HG03460 (cell line): ENCODE measurements around the gene PCNX1.
"Not testable (repeated sequence)": the region's sequence is repeated elsewhere in the genome, so short reads cannot be mapped to it uniquely, and the experiment has no call there.

ENCODE experiments used
- ATAC-seq: cut with Tn5 transposase; IDR thresholded peaks from one replicate; pipeline ENCODE4 v1.9.1; 2021; ENCODE audit not compliant: unreplicated experiment

PCNX1 gene

DNA sequence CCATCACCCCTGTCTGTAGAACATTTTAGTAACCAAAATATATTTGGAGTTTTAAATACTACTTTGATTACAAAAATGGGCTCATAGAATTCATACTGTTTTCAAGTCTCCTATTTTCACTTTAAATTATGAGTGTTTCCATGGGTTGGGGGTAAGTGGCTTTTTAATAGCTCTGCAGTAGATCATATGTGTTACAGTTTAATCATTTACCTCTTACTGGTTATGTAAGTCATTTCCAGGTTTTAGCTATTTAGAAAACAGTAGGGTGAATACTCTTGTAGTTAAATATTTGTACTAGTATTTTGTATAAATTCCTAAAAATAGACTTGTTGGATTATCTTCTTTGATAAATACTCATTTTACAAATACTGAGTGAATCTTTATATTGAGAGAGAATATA, 8.2 kb downstream of the PCNX1 start:
- ATAC-seq: no peak

GRCh38 chr14:70916300-70916699, 9.0 kb downstream of the PCNX1 start:
- ATAC-seq: no peak

- ATAC-seq: no peak
Measured at GRCh38 chr14:70916799-70917198, 9.5 kb downstream of the PCNX1 start.

- no peak for ATAC-seq
Measured at GRCh38 chr14:70917633-70918032, 10.4 kb downstream of the PCNX1 start.

DNA sequence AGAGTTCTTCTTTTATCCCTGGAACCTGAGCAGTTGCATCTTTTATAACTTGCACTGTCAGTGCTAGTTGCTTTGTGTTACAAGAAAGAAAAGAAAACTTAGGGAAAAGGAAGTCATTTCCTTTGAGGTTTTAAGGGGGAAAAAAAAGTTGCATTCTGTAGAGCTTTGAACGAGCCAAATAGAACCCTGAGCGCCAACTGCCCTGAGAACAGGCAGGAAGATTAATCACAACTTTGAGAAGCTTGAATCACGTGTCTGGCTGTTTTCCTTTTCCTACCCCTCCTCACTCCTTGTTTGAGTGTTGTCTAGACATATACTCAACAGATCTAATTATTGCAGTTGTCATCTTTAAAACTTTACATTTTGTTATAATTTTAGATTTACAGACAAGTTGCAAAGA, 12.5 kb downstream of the PCNX1 start:
- ATAC-seq: no peak

GRCh38 chr14:70920608-70921007, 13.3 kb downstream of the PCNX1 start:
- ATAC-seq: no peak

DNA sequence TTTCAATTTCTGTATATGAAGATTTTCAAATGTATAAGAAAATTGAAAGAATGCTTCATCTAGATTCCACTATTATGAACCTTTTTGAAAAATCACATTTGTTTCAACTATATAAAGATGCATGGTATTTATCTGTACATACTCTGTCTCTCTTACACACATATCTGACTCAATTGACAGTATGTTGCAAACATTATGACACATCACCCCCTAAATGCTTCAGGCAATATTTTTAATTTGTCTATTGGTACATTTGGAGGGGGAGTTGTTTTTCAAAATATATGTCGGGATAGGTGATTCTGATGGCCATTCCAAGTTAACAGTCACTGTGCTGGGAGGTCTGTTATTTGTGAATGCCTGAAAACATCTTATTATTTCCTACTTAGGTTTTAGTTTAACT, 14.4 kb downstream of the PCNX1 start:
- no peak for ATAC-seq

- no peak for ATAC-seq
Measured at GRCh38 chr14:70924521-70924920, 17.3 kb downstream of the PCNX1 start.

DNA sequence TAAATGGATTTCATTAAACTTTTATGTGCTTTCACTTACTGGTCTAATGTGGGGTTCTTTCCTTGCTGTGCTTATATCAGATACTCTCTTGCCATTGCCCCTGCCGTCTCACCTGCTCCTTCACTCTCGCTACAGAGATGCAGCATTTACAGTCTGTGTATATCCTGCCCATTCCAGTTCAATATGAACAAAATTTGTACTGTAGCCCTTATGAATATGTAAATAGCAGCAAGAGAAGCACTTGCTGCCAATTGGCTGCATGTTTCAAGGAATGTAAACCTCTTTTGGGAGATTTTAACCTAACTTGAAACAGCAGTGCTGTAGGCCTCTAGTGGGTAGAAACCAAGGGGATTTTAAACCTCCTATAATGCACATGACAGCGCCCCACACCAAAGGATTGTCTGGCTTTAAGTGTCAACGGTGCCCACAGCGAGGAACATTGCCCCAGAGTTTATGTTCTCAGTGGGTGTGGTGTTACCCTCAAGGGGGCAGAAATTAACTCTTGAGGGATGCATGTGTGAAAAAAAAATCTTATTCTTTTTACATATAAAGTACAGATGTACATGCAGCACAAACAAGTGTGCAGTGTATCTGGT, 19.1 kb downstream of the PCNX1 start:
- no peak for ATAC-seq

DNA sequence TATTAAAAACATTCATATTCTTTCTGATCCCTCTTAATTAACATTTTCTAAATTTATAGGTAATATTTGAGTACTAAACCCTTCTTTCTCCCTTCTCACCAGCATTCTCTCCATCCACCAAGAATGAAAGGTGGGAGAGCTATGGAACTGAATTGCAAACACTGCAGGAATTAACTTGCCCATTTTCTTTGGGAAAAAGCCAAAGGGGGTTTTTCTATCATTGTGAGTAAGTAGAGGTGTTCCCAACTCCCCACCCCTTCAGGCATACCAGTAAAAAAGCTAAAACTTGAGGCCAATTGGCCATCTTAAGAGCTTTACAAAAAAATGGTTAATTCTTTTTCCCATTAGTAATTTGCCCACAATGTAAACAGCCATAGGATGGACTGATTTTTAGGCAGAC, 23.7 kb downstream of the PCNX1 start:
- ATAC-seq: no peak

GRCh38 chr14:70934084-70934483, 26.8 kb downstream of the PCNX1 start:
- ATAC-seq: no peak

GRCh38 chr14:70934502-70935134, 27.4 kb downstream of the PCNX1 start:
- ATAC-seq: peak; percentile 82

- no peak for ATAC-seq
Measured at GRCh38 chr14:70935135-70935534, 27.9 kb downstream of the PCNX1 start.

GRCh38 chr14:70939693-70940092, 32.4 kb downstream of the PCNX1 start:
- not testable (repeated sequence) for ATAC-seq

- not testable (repeated sequence) for ATAC-seq
Measured at GRCh38 chr14:70941637-70942341, 34.5 kb downstream of the PCNX1 start.

- no peak for ATAC-seq
Measured at GRCh38 chr14:70942342-70942706, 35.1 kb downstream of the PCNX1 start.

DNA sequence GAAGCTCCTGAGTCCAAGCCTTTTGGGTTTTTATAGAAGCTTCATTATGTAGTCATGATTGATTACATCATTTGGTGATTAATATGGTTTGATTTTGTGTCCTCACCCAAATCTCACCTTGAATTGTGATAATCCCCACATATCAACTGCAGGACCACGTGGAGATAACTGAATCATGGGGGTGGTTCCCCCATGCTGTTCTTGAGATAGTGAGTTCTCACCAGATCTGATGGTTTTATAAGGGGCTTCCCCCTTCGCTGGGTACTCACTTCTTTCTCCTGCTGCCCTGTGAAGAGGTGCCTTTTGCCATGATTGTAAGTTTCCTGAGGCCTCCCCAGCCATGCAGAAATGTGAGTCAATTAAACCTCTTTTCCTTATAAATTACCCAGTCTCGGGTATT, 35.5 kb downstream of the PCNX1 start:
- not testable (repeated sequence) for ATAC-seq

DNA sequence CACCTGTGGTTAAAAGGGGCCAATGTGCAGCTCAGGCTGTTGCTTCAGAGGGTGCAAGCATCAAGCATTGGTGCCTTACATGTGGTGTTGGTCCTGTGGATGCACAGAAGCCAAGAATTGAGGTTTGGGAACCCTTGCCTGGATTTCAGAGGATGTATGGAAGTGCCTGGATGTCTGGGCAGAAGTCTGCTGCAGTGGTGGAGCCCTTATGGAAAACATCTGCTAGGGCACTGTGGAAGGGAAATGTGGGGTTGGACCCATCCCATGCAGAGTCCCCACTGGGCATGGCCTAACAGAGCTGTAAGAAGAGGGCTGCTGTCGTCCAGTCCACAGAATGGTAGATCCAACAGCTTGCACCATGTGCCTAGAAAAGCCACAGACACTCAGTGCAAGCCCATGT, 36.6 kb downstream of the PCNX1 start:
- no peak for ATAC-seq

- ATAC-seq: no peak
Measured at GRCh38 chr14:70947739-70948138, 40.5 kb downstream of the PCNX1 start.

DNA sequence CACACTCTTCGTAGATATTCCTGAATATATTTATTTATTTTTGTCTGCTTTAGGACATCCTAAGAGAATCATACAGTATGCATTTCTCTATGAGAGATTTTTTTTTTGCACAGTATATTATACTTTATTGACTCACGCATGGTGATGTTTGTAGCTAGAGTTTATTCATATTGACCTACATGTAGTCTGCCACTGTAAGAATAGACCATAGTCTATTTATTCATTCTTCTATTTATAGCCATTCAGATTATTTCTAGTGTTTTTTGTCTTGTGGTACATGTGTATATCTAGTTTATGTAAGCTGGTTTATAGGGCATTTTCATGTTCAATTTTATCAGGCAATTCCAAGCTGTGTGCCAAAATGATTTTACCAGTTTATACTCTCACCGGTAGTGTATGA, 45.2 kb downstream of the PCNX1 start:
- no peak for ATAC-seq

DNA sequence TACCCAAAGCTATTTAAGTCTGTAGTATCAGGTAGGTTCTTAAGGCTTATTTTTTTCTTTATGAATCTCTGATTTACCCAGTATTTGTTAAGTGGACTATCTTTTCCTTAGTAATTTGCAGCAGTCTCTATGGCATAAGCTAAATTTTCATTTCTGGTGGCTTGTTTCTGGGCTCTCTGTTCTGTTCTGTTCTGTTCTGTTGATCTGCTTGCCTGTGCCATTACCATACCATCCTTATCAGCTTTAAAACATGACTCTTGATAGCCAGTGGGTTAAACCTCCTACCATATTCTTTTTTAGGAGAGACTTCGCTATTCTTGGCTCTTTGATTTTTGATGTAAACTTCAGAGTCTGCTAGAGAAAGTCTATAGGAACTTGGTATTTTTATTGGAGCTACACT, 46.8 kb downstream of the PCNX1 start:
- no peak for ATAC-seq
